ENCODE measurements around the gene CFAP61.

The CFAP61 gene

DNA sequence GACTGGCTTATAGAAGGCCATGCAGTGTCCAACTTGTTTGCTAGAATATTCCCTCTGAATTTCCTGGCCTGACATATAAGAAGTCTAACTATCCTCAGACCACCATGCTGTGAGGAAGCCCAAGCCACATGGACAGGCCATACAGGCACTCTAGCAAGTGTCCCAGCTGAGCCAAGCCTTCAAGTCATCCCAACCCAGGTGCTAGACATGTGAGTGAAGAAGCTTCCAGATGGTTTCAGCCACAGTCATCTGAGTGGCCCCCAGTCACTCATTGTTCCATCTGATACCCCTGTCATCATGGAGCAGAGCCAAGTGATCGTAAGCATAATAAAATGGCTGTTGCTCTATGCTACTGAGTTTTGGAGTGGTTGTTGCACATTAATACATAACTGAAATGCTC, 269.6 kb downstream of the CFAP61 start:
- POLR2A ChIA-PET, result no interaction called here
- H3K4me1 ChIP-seq (ENCODE audit: control insufficient read depth, insufficient read depth, low read length), result no peaks in the 10 kb centered on the region
- CTCF ChIA-PET, result no interaction called here
- no peak overlapping the region for H3K4me3 ChIP-seq (ENCODE audit: low read depth, low read length)
- no peaks in the 10 kb centered on the region for H3K9me3 ChIP-seq (ENCODE audit: control insufficient read depth, insufficient read depth, low read depth, low read length)
- TF ChIP-seq ZNF114 (tag by site-specific recombination; IDR thresholded peaks at IDR 0.05), result no peak
- TF ChIP-seq INSM2 (tag by site-specific recombination; IDR thresholded peaks at IDR 0.05), result no peak
- no peak for TF ChIP-seq SP2 (tag by site-specific recombination; IDR thresholded peaks at IDR 0.05)
- no peak for TF ChIP-seq PRDM1 (tag by site-specific recombination; IDR thresholded peaks at IDR 0.05)
- TF ChIP-seq ZNF654 (tag by site-specific recombination; IDR thresholded peaks at IDR 0.05; ENCODE audit: low read depth), result no peak
- TF ChIP-seq ZNF544 (tag by site-specific recombination; IDR thresholded peaks at IDR 0.05), result no peak
- no peak for TF ChIP-seq ZNF302 (tag by site-specific recombination; IDR thresholded peaks at IDR 0.05; ENCODE audit: low read depth)
- TF ChIP-seq OVOL3 (tag by site-specific recombination; IDR thresholded peaks at IDR 0.05), result no peak
- no peak for TF ChIP-seq ZNF174 (tag by site-specific recombination; IDR thresholded peaks at IDR 0.05)
- TF ChIP-seq ZNF175 (tag by site-specific recombination; IDR thresholded peaks at IDR 0.05), result no peak
- no peak for TF ChIP-seq ZNF433 (tag by site-specific recombination; IDR thresholded peaks at IDR 0.05; ENCODE audit: low read depth)
- TF ChIP-seq ZNF133 (tag by site-specific recombination; IDR thresholded peaks at IDR 0.05), result no peak
- no peak for TF ChIP-seq ZNF473 (tag by site-specific recombination; IDR thresholded peaks at IDR 0.05)
- TF ChIP-seq ZNF488 (tag by site-specific recombination; IDR thresholded peaks at IDR 0.05), result no peak
- no peaks in the 10 kb centered on the region for H3K36me3 ChIP-seq (ENCODE audit: control insufficient read depth in 2 of 2, insufficient read depth in 1 of 2, low read length in 2 of 2)
- no peak overlapping the region for H3K27ac ChIP-seq (ENCODE audit: extremely low read depth, low read depth, low read length)

DNA sequence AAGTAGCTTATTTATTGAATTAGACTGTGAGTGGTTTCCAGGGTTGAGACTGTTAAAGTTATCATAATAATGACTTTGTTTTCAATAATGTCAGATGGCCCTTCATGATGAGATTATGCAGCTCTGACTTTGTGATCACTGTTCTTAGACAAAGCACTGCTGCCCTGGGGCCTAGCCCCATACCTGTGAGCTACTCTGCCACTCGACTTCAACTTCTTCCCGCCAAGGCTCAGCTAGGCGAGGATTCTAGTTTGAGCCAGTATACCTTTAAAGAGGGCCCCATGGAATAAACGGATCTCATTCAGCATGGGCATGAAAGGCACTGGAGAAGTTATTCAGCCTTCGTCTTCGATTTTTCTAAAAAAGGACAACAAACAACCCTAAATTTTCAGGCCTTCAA, 270.6 kb downstream of the CFAP61 start:
- CTCF ChIA-PET, result no interaction called here
- no peak overlapping the region for H3K27ac ChIP-seq (ENCODE audit: extremely low read depth, low read depth, low read length)
- H3K36me3 ChIP-seq (ENCODE audit: control insufficient read depth in 2 of 2, insufficient read depth in 1 of 2, low read length in 2 of 2), result no peaks in the 10 kb centered on the region
- no peaks in the 10 kb centered on the region for H3K9me3 ChIP-seq (ENCODE audit: control insufficient read depth, insufficient read depth, low read depth, low read length)
- H3K4me3 ChIP-seq (ENCODE audit: low read depth, low read length), result no peak overlapping the region
- TF ChIP-seq ZNF792 (tag by site-specific recombination; IDR thresholded peaks at IDR 0.05) (no peak), AEBP2 (tag by site-specific recombination; IDR thresholded peaks at IDR 0.05; ENCODE audit: borderline replicate concordance) (no peak)
- no peaks in the 10 kb centered on the region for H3K4me1 ChIP-seq (ENCODE audit: control insufficient read depth, insufficient read depth, low read length)
- POLR2A ChIA-PET, result no interaction called here

GRCh38 chr20:20327746-20328145, 275.4 kb downstream of the CFAP61 start:
- no peaks in the 10 kb centered on the region for H3K4me1 ChIP-seq (ENCODE audit: control insufficient read depth, insufficient read depth, low read length)
- no peak overlapping the region for H3K27ac ChIP-seq (ENCODE audit: extremely low read depth, low read depth, low read length)
- no peak for TF ChIP-seq ZNF544 (tag by site-specific recombination; IDR thresholded peaks at IDR 0.05)
- H3K9me3 ChIP-seq (ENCODE audit: control insufficient read depth, insufficient read depth, low read depth, low read length), result no peaks in the 10 kb centered on the region
- ChIA-PET POLR2A (no interaction called here), CTCF (interaction anchor here (0.7 kb wide), 1 partner anchor 370 kb away, joined by 3 read pairs; no protein-coding TSS in a partner anchor)
- H3K4me3 ChIP-seq (ENCODE audit: low read depth, low read length), result no peak overlapping the region
- H3K36me3 ChIP-seq (ENCODE audit: control insufficient read depth in 2 of 2, insufficient read depth in 1 of 2, low read length in 2 of 2), result no peaks in the 10 kb centered on the region

GRCh38 chr20:20329564-20329963, 277.2 kb downstream of the CFAP61 start:
- Histone ChIP-seq H3K27ac (ENCODE audit: extremely low read depth, low read depth, low read length) (no peak overlapping the region), H3K4me1 (ENCODE audit: control insufficient read depth, insufficient read depth, low read length) (no peaks in the 10 kb centered on the region), H3K4me3 (ENCODE audit: low read depth, low read length) (no peak overlapping the region), H3K9me3 (ENCODE audit: control insufficient read depth, insufficient read depth, low read depth, low read length) (no peaks in the 10 kb centered on the region), H3K36me3 (ENCODE audit: control insufficient read depth in 2 of 2, insufficient read depth in 1 of 2, low read length in 2 of 2) (no peaks in the 10 kb centered on the region)
- ChIA-PET CTCF (no interaction called here), POLR2A (no interaction called here)
- TF ChIP-seq ZNF350 (tag by site-specific recombination; IDR thresholded peaks at IDR 0.05) (no peak), ZNF341 (tag by site-specific recombination; IDR thresholded peaks at IDR 0.05; ENCODE audit: low read depth) (no peak), ZNF426 (tag by site-specific recombination; IDR thresholded peaks at IDR 0.05) (no peak), ZNF2 (tag by site-specific recombination; IDR thresholded peaks at IDR 0.05) (no peak), KLF10 (tag by site-specific recombination; IDR thresholded peaks at IDR 0.05) (no peak), ZNF184 (tag by site-specific recombination; IDR thresholded peaks at IDR 0.05) (no peak), ZNF354C (tag by site-specific recombination; IDR thresholded peaks at IDR 0.05; ENCODE audit: borderline replicate concordance, low read depth) (no peak), ZSCAN30 (tag by site-specific recombination; IDR thresholded peaks at IDR 0.05) (no peak), ZNF394 (tag by site-specific recombination; IDR thresholded peaks at IDR 0.05; ENCODE audit: borderline replicate concordance) (no peak), ZNF16 (tag by site-specific recombination; IDR thresholded peaks at IDR 0.05; ENCODE audit: low read depth) (no peak)
- TF ChIP-seq, protein P1, sequence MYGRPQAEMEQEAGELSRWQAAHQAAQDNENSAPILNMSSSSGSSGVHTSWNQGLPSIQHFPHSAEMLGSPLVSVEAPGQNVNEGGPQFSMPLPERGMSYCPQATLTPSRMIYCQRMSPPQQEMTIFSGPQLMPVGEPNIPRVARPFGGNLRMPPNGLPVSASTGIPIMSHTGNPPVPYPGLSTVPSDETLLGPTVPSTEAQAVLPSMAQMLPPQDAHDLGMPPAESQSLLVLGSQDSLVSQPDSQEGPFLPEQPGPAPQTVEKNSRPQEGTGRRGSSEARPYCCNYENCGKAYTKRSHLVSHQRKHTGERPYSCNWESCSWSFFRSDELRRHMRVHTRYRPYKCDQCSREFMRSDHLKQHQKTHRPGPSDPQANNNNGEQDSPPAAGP (tag by site-specific recombination; IDR thresholded peaks at IDR 0.05), result no peak
